ENCODE measurements around the gene RAVER2. TPM values are rescaled to one million over a fixed set of nuclear protein-coding genes. Genes with fewer than 3 reads are reported as not detected.

Gene RAVER2
- total RNA-seq, 1 experiment from 2014 or later = 13.3 TPM

DNA sequence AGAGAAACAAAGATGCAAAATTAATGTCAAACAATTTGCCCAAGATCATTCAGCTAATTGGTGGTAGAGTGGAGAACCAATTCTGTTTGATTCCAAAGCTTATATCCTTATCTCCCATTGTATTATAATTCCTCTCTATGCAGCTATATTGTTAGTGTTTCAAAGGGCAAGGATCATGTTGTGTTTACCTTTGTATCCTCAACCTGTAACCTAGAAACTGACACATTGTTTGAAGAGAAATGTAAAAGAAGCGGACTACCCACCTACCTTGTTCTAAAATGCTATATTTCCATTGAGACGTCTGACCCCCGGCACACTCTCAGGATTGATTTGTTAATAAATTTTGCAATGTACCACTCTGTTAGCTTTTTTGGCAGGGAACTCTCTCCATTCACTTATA lies 9.3 kb downstream of the RAVER2 start:
- Histone ChIP-seq H2AFZ (ENCODE audit: low read length) (no peak overlapping the region), H3K27ac (ENCODE audit: insufficient read length, low read depth, low read length) (no peak overlapping the region), H2AK5ac (ENCODE audit: insufficient read length, low read length) (no peak overlapping the region), H2BK20ac (ENCODE audit: low read depth, low read length, poor library complexity, severe bottlenecking) (no peak overlapping the region), H3K23ac (ENCODE audit: insufficient read length, low read depth, low read length) (no peak overlapping the region), H2BK5ac (ENCODE audit: insufficient read length, low read length) (no peak overlapping the region), H3K9me3 (ENCODE audit: control insufficient read depth, low read depth, low read length) (no peaks in the 10 kb centered on the region), H2BK12ac (ENCODE audit: insufficient read length, low read depth, low read length) (no peak overlapping the region), H3K79me2 (ENCODE audit: insufficient read depth, low read length) (no peaks in the 10 kb centered on the region; the same call in 1 of the 2 replicates), H3K4me2 (ENCODE audit: insufficient read depth, insufficient read length, low read length) (no peak overlapping the region), H2BK15ac (ENCODE audit: low read depth, low read length) (no peak overlapping the region), H3K18ac (ENCODE audit: insufficient read length, low read depth, low read length) (no peak overlapping the region), H3K4ac (ENCODE audit: low read depth, low read length) (no peak overlapping the region), H2BK120ac (ENCODE audit: low read depth, low read length, poor library complexity, severe bottlenecking) (no peak overlapping the region), H4K20me1 (ENCODE audit: control insufficient read depth, insufficient read depth, insufficient read length) (no peaks in the 10 kb centered on the region), H3K79me1 (ENCODE audit: insufficient read depth, low read depth, low read length, poor library complexity, severe bottlenecking) (no peaks in the 10 kb centered on the region), H3K56ac (ENCODE audit: insufficient read length, low read depth, low read length) (no peak overlapping the region), H3K23me2 (ENCODE audit: insufficient read length, low read depth, low read length, poor library complexity, severe bottlenecking) (no peaks in the 10 kb centered on the region), H4K91ac (ENCODE audit: insufficient read length, low read depth, low read length) (no peak overlapping the region), H3K9ac (ENCODE audit: extremely low read depth, insufficient read length, low read length) (no peak overlapping the region), H4K5ac (ENCODE audit: insufficient read length, low read depth, low read length) (no peak overlapping the region), H3K4me1 (ENCODE audit: insufficient read depth, low read length) (no peaks in the 10 kb centered on the region), H3K27me3 (ENCODE audit: insufficient read depth, low read length) (no peaks in the 10 kb centered on the region), H3K14ac (ENCODE audit: insufficient read depth, low read length) (no peak overlapping the region), H4K8ac (replicated peaks; ENCODE audit: insufficient read length, low read depth, low read length) (no peak overlapping the region), H3T11ph (ENCODE audit: low read length) (no peak overlapping the region)
- H3K27ac Mint-ChIP-seq = no peak overlapping the region
- no peaks in the 10 kb centered on the region for H3K27me3 Mint-ChIP-seq (ENCODE audit: low read depth)
- no peak overlapping the region for H3K4me3 Mint-ChIP-seq
- no CpG with 5 or more reads among the region's 3 CpGs for WGBS (ENCODE audit: extremely low coverage, insufficient read length, low lambda C conversion rate)
- TF ChIP-seq, protein P1, sequence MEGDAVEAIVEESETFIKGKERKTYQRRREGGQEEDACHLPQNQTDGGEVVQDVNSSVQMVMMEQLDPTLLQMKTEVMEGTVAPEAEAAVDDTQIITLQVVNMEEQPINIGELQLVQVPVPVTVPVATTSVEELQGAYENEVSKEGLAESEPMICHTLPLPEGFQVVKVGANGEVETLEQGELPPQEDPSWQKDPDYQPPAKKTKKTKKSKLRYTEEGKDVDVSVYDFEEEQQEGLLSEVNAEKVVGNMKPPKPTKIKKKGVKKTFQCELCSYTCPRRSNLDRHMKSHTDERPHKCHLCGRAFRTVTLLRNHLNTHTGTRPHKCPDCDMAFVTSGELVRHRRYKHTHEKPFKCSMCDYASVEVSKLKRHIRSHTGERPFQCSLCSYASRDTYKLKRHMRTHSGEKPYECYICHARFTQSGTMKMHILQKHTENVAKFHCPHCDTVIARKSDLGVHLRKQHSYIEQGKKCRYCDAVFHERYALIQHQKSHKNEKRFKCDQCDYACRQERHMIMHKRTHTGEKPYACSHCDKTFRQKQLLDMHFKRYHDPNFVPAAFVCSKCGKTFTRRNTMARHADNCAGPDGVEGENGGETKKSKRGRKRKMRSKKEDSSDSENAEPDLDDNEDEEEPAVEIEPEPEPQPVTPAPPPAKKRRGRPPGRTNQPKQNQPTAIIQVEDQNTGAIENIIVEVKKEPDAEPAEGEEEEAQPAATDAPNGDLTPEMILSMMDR (conservative IDR thresholded peaks at IDR 0.05) = no peak
- peaks cover 2 to 4% of the 10 kb centered on the region in 2 experiments; a peak in 2 of 5 replicates for H3K9me3 Mint-ChIP-seq
- H3K4me1 Mint-ChIP-seq = peaks cover 16 to 19% of the 10 kb centered on the region in 2 experiments
- DNase-seq = no peak
- H3K36me3 Mint-ChIP-seq (ENCODE audit: insufficient read depth in 1 of 3, low read depth in 3 of 3) = peaks cover 0 to 10% (median 5%) of the 10 kb centered on the region in 3 experiments; a peak in 4 of 7 replicates

Data from H9 (cell line).